ENCODE data around the gene DCTN1.
"Not testable (repeated sequence)": the region's sequence is repeated elsewhere in the genome, so short reads cannot be mapped to it uniquely, and the experiment has no call there.

DCTN1 gene

DNA sequence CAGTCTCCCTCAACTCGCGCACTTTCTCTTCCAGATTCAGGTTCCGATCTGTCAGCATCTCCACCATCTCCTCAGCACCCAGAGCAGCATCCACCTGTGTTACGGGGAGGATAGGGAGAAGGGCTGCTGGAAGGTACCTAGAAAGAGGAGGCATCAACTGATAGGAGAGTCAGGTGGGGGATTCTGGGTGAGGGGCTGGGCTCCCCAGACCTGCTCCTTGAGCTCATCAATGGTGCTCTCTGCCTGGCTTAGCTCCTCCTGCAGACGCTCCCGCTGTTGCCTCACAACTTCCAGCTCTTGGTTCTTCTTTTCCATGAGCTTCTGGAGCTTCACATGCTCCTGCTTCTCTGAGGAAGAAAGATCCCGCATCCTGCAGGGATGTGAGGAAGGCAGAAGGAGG, 10.1 kb downstream of the DCTN1 start:
- H3K27me3 Mint-ChIP-seq = no peaks in the 10 kb centered on the region
- no peaks in the 10 kb centered on the region for H3K4me1 Mint-ChIP-seq
- DNase-seq (no peak), ATAC-seq (no peak)
- H3K4me3 Mint-ChIP-seq = no peak overlapping the region
- no peaks in the 10 kb centered on the region for H3K9me3 Mint-ChIP-seq
- H3K27ac Mint-ChIP-seq = no peak overlapping the region
- H3K36me3 Mint-ChIP-seq (ENCODE audit: low read depth) = peaks cover 28% of the 10 kb centered on the region

- Mint-ChIP-seq H3K9me3 (no peaks in the 10 kb centered on the region), H3K27ac (no peak overlapping the region), H3K36me3 (ENCODE audit: low read depth) (peaks cover 30% of the 10 kb centered on the region), H3K27me3 (no peaks in the 10 kb centered on the region), H3K4me1 (no peaks in the 10 kb centered on the region), H3K4me3 (no peak overlapping the region)
- ATAC-seq (no peak), DNase-seq (no peak)
Observed at GRCh38 chr2:74368499-74368898, 11.6 kb downstream of the DCTN1 start.

GRCh38 chr2:74367789-74368188, 12.3 kb downstream of the DCTN1 start:
- H3K27me3 Mint-ChIP-seq = no peaks in the 10 kb centered on the region
- no peak overlapping the region for H3K27ac Mint-ChIP-seq
- no peaks in the 10 kb centered on the region for H3K9me3 Mint-ChIP-seq
- peaks cover 30% of the 10 kb centered on the region for H3K36me3 Mint-ChIP-seq (ENCODE audit: low read depth)
- DNase-seq = no peak
- H3K4me1 Mint-ChIP-seq = no peaks in the 10 kb centered on the region
- no peak overlapping the region for H3K4me3 Mint-ChIP-seq
- ATAC-seq = no peak

DNA sequence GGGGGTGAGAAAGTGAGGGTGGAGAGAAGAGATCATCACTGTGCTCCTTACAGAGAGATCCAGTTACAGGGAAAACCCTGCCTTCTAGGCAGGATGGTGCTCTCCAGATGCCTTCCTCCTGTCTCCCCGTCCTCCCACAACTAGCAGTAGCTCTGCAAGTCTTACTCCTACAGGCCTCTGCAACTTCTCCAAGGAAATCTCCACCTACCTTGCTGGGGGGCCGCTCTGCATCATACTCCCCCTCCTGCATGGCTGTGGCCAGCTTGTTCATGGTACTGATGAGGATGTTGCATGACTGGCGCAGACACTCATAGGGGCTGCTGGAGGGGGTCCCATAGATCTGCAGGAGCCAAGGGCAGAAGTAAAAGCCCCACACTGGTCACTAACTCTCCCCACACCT, 14.1 kb downstream of the DCTN1 start:
- Mint-ChIP-seq H3K9me3 (no peaks in the 10 kb centered on the region), H3K27ac (no peak overlapping the region), H3K36me3 (ENCODE audit: low read depth) (peaks cover 36% of the 10 kb centered on the region), H3K4me3 (no peak overlapping the region), H3K4me1 (no peaks in the 10 kb centered on the region), H3K27me3 (no peaks in the 10 kb centered on the region)
- ATAC-seq = no peak
- DNase-seq = no peak

DNA sequence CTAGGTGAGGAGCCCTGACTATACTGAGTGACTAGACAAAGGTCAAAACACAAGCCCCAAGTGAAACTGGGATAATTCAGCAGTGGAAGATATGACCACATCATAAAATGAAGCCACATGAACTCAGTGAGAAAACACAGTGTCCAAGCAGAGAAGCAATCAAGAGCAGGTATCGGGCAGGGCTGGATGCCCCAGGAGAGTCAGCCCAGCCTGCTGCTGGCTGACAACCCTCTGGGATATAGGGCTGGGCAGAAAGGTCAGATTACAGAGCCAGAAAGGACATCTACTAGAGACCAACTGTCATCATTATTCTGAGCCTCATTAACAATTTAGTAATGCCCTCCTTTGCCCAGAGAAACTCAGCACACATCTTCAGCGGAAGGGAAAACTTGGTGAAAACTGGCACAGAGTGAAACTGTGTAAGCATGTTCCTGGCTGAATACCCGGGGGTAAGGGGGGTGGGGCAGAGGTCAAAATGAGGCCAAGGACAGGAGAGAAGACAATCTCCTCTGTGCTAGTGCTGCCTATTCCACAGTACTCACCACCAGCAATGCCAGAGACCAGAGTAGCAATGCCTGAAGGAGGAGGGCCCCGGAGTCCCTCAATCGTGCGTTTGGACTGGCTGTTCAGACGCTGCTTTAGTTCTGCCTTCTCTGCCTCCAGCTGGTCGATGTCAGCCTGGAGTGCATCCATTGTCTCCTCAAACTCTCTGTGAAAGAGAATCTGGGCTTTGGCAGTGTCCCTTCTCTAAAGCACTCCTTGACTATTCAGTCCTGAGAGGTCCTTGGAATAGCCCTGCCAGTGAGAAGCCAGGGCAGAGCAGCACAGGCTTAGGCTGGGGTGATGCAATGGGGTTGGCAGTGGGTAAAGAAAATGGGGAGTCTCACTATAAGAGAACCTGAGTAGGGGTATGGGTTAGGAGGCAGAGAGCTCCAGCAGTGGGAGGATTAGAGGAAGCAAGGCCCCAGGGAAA, 15.3 kb downstream of the DCTN1 start:
- DNase-seq (no peak), ATAC-seq (no peak)
- Mint-ChIP-seq H3K36me3 (ENCODE audit: low read depth) (peaks cover 36% of the 10 kb centered on the region), H3K4me1 (no peaks in the 10 kb centered on the region), H3K27me3 (no peaks in the 10 kb centered on the region), H3K4me3 (no peak overlapping the region), H3K9me3 (no peaks in the 10 kb centered on the region), H3K27ac (no peak overlapping the region)

GRCh38 chr2:74361327-74361726, 18.8 kb downstream of the DCTN1 start:
- peaks cover 25% of the 10 kb centered on the region for H3K36me3 Mint-ChIP-seq (ENCODE audit: low read depth)
- H3K27me3 Mint-ChIP-seq = no peaks in the 10 kb centered on the region
- H3K9me3 Mint-ChIP-seq = no peaks in the 10 kb centered on the region
- H3K4me3 Mint-ChIP-seq = no peak overlapping the region
- H3K4me1 Mint-ChIP-seq = no peaks in the 10 kb centered on the region
- ATAC-seq (no peak), DNase-seq (no peak)
- H3K27ac Mint-ChIP-seq = no peak overlapping the region

- H3K9me3 Mint-ChIP-seq = no peaks in the 10 kb centered on the region
- H3K27me3 Mint-ChIP-seq = no peaks in the 10 kb centered on the region
- H3K27ac Mint-ChIP-seq = no peak overlapping the region
- H3K4me3 Mint-ChIP-seq = no peak overlapping the region
- H3K36me3 Mint-ChIP-seq (ENCODE audit: low read depth) = peaks cover 19% of the 10 kb centered on the region
- ATAC-seq (no peak), DNase-seq (no peak)
- H3K4me1 Mint-ChIP-seq = no peaks in the 10 kb centered on the region
Observed at GRCh38 chr2:74357627-74358026, 22.5 kb downstream of the DCTN1 start.

DNA sequence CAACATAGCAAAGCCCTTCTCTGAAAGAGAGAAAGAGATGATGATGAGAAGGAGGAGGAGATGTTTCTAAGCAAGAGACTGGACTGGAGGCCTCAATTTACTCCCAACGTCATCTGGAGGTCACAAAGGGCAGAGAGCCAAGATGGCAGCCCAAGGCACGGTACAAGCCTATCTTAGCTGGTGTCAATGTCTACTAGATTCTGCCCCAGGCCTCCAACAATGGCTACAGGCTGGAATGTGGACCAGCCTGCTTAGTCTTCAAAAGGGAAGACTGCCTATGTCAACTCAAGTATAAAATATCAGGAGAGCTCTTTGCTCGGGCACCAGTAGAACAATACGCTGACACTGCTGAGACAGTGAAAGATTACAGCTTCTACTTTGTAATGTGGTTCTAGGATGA, 30.2 kb downstream of the DCTN1 start:
- H3K36me3 Mint-ChIP-seq (ENCODE audit: low read depth) = no peaks in the 10 kb centered on the region
- no peaks in the 10 kb centered on the region for H3K27me3 Mint-ChIP-seq
- ATAC-seq = no peak
- H3K27ac Mint-ChIP-seq = no peak overlapping the region
- no peaks in the 10 kb centered on the region for H3K9me3 Mint-ChIP-seq
- H3K4me1 Mint-ChIP-seq = no peaks in the 10 kb centered on the region
- H3K4me3 Mint-ChIP-seq = no peak overlapping the region
- no peak for DNase-seq

DNA sequence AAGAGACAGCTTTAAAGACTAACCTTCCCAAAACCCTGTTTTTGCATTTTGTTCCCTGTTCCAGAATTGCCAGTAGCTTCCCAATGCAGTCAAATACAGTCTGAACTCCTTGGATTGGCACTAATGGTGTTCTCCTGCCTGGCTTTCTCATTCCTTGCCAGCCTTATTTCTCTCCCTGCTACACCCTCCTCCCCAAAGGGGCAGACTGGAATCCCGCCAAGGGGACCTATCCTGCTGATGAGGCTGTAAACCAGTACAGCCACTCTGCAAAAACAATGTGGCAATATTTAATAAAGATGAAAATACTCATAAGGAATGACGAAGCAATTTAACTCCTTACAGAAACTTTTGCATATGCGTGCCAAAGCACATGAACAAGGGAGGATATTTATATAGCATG, 32.4 kb downstream of the DCTN1 start:
- H3K4me1 Mint-ChIP-seq = no peaks in the 10 kb centered on the region
- H3K4me3 Mint-ChIP-seq = no peak overlapping the region
- ATAC-seq (no peak), DNase-seq (no peak)
- H3K27me3 Mint-ChIP-seq = no peaks in the 10 kb centered on the region
- H3K27ac Mint-ChIP-seq = no peak overlapping the region
- no peaks in the 10 kb centered on the region for H3K36me3 Mint-ChIP-seq (ENCODE audit: low read depth)
- no peaks in the 10 kb centered on the region for H3K9me3 Mint-ChIP-seq

GRCh38 chr2:74347303-74347702, 32.8 kb downstream of the DCTN1 start:
- Mint-ChIP-seq H3K4me1 (no peaks in the 10 kb centered on the region), H3K4me3 (no peak overlapping the region), H3K36me3 (ENCODE audit: low read depth) (no peaks in the 10 kb centered on the region), H3K9me3 (no peaks in the 10 kb centered on the region), H3K27me3 (no peaks in the 10 kb centered on the region), H3K27ac (no peak overlapping the region)
- ATAC-seq (no peak), DNase-seq (no peak)

DNA sequence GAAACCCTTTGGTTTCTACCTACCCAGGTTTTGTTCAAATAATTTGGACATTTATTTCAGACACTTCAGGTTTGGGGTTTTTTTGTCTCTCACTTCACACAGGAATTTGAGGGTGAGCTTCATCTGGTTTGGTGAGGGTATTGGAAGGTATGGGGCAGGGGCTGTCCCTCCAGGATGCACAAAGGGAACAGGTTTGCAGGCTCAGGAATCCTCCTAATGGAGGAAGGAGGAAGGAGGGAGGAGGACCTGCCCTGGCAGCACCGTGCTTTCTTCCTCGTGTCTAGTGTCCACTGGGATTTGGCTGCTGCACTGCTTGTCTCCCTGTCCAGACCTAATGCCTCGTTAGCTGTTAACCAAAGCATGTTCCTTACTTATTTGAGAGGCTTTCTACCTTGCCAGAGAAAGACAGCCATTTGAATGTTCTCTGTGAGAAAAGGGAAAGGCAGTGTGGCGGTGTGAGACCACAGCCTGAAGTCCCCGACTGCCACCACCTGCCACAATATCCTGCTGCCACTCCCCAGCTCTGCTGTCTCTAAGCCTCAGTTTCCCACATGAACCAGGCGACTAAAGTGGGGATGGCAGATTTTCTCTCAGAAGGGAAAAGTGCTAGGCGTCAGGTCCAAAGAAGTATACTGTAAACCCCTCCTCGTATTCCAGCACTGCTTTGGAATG, 34.7 kb downstream of the DCTN1 start:
- no peaks in the 10 kb centered on the region for H3K4me1 Mint-ChIP-seq
- no peaks in the 10 kb centered on the region for H3K9me3 Mint-ChIP-seq
- no peak overlapping the region for H3K27ac Mint-ChIP-seq
- ATAC-seq = no peak
- no peak for DNase-seq
- H3K4me3 Mint-ChIP-seq = no peak overlapping the region
- H3K27me3 Mint-ChIP-seq = no peaks in the 10 kb centered on the region
- no peaks in the 10 kb centered on the region for H3K36me3 Mint-ChIP-seq (ENCODE audit: low read depth)

DNA sequence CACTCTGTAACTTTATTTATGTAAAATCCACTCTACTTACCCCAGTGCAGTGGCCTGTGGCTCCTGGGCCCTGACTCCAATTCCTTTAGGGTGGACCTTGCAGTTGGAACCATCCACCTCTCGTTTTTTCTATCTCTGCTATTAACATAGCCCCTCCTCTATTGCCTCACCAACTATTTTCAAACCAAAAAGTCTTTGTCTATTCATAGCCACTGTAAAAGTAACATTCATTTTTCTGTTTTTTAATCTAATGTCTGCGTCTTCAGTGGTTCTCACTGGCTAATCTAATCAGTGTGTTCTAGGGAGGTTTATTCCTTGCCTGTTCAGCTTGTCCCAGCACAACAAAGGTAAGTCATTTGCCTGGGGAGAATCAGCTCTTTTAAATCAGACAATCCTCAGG, 36.8 kb downstream of the DCTN1 start, which contains the start of gene SLC4A5:
TSS of gene SLC4A5 (minus strand) at position 101 of the 400 bp plus-strand sequence. CDS start 28,393 bp downstream, outside the sequence.
- no peaks in the 10 kb centered on the region for H3K36me3 Mint-ChIP-seq (ENCODE audit: low read depth)
- no peak for DNase-seq
- no peak within 1 kb of the TSS for H3K4me3 Mint-ChIP-seq
- ATAC-seq = no peak
- no peaks in the 10 kb centered on the region for H3K27me3 Mint-ChIP-seq
- H3K27ac Mint-ChIP-seq = no peak within 1 kb of the TSS
- no peaks in the 10 kb centered on the region for H3K9me3 Mint-ChIP-seq
- H3K4me1 Mint-ChIP-seq = no peaks in the 10 kb centered on the region

DNA sequence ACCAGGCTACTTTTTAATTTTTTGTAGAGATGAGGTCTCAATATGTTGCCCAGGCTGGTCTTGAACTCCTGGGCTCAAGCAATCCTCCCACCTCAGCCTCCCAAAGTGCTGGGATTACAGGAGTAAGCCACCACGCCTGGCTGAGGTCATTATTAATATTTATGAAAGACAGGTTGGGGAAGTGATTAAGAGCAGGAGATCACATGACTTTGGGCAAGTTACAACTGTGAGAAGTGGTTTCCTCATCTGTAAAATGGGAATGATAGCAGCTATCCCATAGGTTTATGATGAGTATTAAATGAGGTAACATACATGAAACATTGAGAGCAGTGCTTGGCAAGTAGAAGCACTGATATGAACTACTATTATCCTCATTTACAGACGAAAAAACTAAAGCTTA, 43.9 kb downstream of the DCTN1 start:
- not testable (repeated sequence) for H3K27me3 Mint-ChIP-seq; H3K27ac Mint-ChIP-seq; H3K36me3 Mint-ChIP-seq (ENCODE audit: low read depth); H3K4me1 Mint-ChIP-seq; ATAC-seq; DNase-seq; H3K4me3 Mint-ChIP-seq; H3K9me3 Mint-ChIP-seq

GRCh38 chr2:74334931-74335333, 45.2 kb downstream of the DCTN1 start:
- peak; percentile 72 for ATAC-seq
- Mint-ChIP-seq H3K27me3 (no peaks in the 10 kb centered on the region), H3K36me3 (ENCODE audit: low read depth) (peaks cover 1% of the 10 kb centered on the region), H3K4me3 (no peak overlapping the region), H3K4me1 (no peaks in the 10 kb centered on the region), H3K9me3 (no peaks in the 10 kb centered on the region), H3K27ac (no peak overlapping the region)
- peak; percentile 79 for DNase-seq

GRCh38 chr2:74333896-74334586, 46.1 kb downstream of the DCTN1 start:
- Mint-ChIP-seq H3K27me3 (no peaks in the 10 kb centered on the region), H3K27ac (no peak overlapping the region), H3K4me3 (no peak overlapping the region), H3K9me3 (no peaks in the 10 kb centered on the region), H3K4me1 (no peaks in the 10 kb centered on the region), H3K36me3 (ENCODE audit: low read depth) (peaks cover 1% of the 10 kb centered on the region)
- DNase-seq (no peak), ATAC-seq (no peak)

All from activated naive CD8-positive, alpha-beta T cell treated with anti-CD3 and anti-CD28 coated beads, Interleukin-2, amount 50 U/mL, for 24 hours (primary cell).